Activated effector memory CD4-positive, alpha-beta T cell treated with anti-CD3 and anti-CD28 coated beads, Interleukin-2, amount 50 U/mL, for 16 hours (primary cell): ENCODE data around the gene TTC28.

Source experiments
- DNase-seq: peaks from one replicate; pipeline ENCODE4 v3.0.0-alpha.2; 2020

Gene TTC28

DNA sequence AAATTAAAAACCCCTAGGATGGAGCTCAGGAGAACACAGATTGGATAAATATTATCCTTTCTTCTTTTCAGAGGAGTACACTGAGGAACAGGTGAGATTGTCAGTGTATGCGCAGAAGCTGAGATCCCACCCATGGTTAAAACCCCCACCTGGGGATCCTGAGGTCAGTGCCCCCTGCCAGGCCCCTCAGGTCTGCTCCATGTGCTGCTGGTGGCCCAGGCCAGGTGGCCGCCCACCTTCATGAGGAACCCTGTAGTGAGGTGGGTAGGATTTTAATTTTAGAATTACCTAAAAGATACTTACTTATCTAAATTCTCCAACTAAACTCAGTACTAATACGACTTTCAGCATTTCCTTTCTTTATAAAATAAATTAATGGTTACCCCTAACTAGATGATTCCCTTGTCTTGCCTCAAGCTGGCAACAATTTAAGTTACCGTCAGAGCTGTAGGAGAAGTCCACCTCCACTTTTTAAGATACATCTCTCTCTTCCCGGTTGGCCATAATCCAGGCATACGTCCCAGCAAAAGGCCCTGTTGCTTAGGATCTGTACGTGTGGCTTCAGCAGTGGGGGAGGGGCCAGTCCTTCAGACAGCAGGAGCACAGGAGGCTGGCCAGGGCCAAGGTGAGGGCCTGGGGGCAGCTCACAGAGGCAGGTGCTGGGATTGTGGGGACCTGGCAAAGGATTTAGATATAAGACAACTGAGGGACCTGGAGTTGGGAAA, 699.1 kb downstream of the TTC28 start:
- DNase-seq: no peak

DNA sequence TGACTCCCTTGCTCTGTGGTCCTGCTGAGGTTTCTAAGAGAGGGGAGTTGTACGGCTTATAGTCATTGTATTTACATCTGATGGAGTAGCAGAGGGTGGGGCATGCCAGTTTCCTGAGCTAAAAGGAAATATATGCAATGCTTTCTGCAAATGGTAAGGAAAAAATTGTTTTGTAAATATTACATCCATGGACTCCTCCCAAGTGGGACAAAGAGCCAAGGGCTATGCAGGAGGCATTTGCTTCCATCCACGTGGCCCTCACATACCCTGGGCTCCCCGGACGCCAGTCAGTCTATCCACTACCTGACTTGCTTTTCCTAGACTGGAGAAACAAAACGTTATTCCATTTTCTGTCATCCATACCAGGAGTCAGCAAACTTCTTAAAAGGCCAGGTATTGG, 700.8 kb downstream of the TTC28 start:
- DNase-seq: no peak

DNA sequence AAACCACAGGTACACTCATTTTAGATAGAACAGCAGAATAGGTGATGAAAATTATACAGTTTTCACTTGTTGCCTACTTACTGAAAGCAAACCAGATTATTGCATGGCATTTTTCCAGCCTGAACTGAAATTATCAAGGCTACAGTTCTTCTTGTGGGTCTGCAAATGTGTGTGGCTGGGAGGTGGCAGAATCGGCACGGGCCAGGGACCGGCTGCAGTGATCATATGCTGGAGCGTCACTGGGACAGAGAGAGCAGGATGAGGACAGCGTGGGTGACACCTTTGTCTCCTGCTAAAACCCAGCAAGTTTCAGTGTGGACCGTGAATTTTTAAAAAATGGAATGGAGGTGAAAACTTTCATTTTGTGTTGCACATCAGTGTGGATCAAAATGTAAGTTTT, 701.3 kb downstream of the TTC28 start:
- no peak for DNase-seq

DNA sequence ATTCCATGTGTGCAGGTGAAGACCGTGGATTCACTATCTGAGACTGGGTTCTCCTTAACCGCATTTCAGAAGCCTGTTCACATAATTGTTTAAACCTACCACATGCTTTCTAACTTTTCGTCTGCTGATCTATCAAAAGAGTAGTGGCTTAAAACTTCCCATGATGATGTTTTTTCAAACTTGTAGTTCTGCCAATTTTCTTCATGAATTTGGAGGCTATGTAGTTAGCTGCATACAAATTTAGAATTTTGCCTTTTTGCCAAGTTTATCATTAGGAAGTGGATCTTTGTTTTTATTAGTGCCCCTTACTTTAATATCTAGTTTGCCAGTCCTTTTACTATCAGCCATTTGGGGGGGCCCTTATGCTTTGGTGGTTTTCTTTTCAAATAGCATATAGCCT, 703.1 kb downstream of the TTC28 start:
- DNase-seq: no peak

DNA sequence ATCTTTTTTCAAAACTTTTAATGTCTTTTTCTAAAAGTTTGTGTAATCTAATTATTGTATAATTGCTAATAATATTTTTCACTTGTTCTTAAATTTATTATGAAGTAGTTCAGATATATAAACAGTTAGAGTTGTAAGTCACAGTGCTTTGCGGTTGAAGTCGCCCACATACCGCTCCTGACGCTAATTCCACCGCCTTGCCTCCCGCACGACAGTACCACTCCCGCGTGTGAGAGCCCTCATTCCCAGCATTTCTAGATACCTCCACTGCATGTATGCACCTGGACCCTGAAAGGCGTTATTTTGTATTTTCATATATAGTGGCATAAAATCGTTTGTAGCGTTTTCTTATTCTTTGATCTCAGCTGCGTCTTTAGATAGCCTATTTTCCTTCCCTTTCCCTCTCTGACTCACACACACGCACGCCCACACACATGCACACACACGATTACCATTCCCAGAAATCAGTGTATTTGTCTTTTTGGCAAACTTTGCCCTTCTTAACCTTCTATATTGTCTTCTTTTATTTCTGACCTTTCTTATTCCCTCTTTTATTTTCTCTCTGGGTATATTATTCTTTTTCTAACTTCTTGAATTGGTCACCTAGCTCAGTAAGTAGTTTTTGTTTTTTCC, 704.1 kb downstream of the TTC28 start:
- no peak for DNase-seq

DNA sequence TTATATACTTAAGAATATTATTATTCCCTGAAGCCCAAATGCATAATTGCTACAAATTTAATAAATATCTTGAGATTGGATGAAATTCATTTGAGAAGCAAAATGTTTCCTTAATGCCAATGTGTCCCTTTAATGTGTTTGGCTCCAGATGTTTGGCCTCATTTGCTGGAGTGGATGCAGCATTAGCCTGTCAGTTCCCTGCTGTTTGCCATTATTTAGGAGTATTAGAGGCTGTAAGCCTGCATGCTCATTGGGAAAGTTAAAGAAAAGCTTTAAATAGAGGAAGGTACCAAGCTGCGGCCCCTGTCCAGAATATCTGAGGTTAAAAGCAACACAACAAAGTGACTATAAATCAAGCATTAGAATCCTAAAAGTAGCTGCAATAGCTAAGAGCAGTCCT, 705.8 kb downstream of the TTC28 start:
- no peak for DNase-seq

DNA sequence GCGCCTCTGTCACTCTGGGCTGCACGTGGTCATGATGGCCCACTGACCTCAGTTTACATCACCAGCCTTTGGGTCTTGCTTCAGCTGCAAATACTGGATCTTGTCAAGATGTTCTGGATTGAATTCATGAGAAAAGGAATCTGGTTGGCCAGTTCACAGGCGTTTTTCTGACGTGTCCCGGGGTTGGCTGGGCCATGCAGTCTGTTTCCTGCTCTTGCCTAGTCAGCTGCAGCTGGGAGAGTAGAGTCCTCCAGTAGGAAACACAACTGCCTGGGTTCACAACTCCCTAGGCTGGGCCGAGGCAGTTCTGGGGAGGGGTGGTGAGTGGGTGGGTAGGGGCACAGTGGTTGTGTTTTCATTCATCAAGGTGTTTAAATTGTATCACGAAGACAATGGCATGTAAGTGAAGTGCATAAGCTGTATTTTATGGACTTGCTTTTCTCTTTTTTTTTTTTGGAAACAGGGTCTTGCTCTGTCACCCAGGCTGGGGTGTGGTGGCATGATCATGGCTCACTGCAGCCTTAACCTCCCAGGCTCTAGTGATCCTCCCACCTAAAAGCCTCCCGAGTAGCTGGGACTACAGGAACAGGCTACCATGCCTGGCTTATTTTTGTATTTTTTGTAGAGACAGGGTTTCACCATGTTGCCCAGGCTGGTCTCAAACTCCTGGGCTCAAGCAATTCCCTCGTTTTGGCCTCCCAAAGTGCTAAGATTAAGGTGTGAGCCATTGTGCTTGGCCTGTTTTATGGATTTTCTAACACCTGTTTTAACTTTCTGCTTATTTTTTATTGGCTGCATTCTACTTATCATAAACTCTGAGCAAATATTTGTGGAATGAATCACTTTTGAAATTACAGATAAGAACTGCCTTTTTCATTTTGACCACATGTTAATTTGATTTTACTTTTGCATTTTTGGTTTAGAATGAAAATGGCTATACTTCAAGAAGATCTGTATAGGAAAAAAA, 706.6 kb downstream of the TTC28 start:
- no peak for DNase-seq

DNA sequence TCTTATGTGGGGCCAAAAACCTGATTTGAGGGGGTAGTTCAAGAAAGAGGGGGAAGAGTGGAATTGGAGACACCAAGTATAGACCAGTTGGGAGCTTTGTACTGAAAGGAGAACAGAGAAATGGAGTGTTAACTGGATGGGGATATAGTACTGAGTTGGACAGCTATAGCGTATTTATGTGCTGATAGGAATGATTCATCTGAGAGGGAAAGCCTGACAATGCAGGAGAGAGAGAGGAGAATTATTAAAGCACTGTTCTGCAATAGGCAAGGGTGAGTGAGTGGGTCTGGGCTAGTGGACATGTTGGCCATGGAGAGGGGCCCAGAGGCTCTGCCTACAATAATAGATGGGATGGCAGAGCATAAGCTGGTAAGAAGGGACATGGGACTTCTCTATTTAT, 707.7 kb downstream of the TTC28 start:
- no peak for DNase-seq

DNA sequence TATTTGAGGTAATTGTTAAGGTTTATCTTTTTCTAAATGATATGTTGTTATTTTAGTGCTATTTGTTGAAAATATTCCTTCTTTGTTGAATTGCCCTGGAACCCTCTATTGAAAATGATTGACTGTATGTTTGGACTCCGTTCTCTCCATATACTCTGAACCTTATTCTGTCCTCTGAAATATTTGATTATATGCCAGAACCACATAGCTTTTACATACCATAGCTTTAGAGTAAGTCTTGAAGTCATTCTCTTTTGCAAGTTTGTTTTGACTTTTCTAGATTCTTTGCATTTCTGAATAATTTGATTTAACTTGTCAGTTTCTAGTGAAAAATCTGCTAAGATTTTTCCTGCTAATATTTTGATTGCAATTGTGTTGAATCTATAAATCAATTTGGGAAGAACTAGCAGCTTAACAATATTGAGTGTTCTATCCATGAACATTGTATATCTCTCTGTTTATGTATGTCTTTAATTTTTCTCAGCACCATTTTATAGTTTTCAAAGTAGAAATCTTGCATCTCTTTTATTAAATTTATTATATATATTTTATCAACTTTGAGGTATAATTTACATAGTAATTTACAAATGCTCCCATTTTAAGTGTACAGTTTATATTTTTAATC, 708.9 kb downstream of the TTC28 start:
- no peak for DNase-seq

DNA sequence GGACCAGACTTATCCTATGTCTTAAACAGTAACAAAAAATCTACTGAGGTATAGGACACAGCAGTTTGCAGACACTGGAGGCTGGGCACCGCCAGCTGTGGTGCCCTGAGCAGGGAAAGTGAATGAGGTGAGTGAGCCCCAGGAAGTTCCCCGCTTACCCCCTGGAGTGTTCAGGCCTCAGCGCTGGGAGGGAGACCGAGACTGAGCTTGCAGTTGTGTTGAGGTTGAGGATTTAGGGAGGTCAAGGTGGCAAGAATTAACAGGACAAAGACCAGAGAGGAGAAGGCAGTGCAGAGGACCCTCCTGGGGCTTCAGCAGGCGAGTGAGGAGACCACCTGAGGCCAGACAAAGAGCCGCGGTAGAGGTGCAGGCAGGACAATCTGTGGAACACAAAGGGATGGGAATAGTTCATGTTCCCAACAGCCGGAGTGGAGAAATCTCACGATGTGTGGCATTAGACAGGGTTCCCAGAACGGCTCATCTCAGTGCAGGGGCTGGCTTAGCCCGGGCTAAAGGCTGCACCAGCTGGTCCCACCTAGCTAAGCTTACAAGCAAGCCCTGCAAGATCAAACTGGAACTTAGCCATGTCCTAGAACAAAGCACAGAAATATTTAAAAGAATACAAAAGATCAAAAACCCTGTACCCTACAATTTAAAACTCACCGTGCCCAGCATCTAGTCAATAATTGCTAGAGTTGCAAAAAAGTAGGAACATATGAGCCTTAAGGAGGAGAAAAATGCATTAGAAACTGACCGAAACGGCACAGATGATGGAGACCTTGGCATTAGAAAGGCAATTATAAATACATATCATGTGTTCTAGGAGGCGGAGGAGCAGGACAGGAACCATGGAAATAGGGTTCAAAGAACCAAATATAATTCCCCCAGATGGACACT, 713.2 kb downstream of the TTC28 start:
- no peak for DNase-seq

DNA sequence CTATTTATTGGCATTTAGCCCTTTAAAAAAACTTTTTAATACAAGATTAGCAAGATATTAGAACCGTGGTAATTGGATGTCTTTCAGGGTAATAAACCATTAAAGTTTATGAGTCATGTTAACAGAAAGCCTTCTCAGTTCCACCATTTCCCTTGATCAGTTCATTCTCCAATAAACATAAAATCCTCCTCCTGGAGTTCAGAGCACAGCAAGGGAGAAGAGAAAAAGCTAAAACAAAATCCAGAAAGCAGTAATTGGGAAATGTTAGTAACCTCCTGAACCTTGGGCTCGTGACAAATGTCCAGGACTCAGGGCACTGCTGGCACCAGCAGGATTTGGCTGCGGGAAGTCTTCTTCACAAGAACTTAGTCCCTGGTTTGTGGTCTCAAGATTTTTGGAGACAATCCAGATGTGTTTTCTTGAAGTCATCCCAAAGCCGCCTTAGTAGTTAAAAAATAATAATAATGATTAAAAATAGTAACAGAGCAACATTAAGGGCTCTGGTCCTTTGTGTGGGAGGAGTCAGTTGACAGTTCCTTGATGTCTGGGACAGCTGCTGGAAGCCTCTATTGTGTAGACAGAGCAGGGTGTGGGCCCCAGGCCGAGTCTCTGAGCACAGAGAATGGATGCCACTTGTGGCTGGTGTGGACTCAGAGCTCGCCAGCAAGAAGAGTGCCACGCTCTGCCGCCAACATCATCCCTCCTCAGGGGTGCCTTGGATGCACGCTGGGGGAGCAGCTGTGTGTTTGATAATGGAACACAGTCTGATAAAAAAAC, 717.2 kb downstream of the TTC28 start:
- no peak for DNase-seq

DNA sequence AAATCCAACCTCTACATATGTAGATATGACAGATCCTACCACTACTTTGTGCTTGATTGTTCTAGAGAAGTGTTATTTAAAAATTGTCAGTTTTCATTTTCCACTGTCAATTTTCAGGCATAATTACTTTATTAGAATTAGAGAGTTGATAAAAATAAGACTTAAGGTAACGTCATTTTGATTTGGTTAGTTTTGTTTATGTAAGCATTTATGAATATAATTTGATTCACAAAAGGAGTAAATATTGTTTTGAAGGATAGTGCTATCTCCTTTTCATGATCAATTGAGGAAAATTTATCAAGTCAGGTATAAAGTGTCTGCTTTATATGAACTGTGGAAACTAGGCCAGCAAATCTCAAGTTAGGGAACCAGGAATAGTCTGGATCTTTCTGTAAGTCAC, 718.0 kb downstream of the TTC28 start:
- no peak for DNase-seq

DNA sequence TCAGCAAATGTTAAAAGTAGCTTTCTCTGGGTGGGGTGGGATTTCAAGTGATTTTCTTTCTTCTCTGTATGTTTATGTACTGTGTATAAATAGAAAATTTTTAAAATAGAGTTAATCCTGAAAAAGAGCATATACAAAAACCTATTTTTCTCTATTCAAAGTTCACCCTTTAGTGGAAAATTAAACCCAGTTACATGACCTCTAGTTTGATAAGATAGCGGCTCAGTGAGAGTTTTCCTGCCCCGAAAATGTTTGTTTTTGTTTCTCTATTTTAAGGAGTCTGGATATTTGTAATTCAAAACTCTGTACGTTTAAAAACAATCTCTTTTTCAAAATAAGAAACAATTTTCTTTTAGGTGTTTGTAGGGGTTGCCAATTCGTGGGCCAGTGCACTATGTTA, 718.5 kb downstream of the TTC28 start:
- no peak for DNase-seq

DNA sequence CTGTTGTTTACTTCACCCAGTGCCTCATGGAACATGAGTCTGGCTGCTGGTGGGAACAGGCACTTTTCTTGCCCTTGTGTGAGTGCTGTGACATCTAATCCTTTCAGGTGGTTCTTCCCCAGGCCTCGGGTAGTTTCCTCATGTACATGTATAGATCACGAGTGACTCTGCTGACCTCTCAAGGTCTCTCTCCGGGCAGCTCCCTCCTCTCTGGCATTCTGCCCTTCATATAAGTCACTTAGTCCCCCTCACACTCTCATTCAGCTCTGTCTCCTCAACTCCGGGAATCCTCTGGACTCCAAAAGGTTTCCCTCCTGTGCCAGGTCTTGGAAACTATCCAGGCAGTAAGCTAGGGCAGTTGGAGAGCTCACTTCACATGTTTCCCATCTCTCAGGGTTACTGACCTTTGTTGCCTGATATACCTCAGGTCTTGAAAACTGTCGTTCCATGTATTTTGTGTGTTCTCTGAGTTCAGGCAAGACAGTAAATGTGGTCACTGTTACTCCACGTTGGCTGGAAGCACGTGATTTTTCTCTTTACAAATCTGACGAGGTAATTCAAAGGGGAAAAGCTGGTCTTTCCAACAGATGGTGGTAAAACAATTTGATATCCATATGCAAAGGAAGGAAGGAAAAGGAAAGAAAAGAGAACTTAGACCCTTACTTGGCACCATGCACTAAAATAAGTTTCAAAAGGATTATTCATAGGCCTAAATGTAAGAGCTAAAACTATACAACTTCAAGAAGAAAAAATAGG, 720.1 kb downstream of the TTC28 start:
- DNase-seq: no peak

DNA sequence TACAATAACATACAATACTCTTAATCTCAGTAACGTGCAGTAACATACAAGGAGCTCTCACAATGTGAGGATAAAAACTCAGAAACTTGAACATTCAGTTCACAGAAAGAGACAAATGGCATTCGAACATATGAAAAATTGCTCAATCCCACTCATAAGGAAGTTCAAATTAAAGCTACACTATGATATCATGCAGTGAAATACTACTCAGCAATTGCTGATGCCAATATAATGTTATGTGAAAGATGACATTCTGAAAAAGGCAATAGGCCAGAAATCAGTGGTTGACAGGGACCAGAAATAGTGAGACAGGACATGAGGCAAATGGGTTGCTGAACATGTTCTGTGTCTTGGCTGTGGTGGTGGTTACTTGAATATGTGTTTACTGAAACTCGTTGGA, 726.9 kb downstream of the TTC28 start:
- no peak for DNase-seq

DNA sequence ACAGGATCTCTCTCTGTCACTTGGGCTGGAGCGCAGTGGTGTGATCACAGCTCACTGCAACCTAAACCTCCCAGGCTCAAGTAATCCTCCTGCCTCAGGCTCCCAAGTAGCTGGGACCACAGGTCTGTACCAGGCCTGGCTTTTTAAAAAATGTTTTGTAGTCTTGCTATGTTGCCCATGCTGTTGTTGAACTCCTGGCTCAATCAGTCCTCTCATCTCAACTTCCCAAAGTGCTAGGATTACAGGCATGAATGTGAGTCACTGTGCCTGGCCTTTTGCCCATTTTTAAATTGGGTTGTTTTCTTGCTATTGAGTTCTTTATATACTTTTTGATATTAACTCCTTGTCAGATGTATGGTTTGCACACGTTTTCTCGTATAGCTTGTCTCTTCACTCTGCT, 727.5 kb downstream of the TTC28 start:
- DNase-seq: no peak

DNA sequence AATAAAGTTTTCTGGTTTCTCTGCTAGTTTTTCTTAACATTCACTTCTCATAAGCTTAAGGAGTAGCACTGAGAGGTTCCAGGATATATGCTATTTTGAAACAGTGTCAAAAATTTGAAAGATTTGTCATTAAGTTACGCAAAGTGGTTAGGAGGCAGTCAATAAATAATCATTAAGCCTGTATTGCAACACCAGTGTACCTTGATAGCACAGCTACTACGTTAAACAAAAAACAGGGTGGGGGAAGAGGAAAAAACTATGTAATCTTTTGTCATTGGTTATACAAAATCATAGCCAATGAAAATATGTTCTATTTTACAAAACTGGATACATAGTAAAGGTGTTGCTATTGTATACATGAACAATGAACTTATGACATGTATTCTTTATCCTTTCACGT, 730.2 kb downstream of the TTC28 start:
- DNase-seq: no peak

DNA sequence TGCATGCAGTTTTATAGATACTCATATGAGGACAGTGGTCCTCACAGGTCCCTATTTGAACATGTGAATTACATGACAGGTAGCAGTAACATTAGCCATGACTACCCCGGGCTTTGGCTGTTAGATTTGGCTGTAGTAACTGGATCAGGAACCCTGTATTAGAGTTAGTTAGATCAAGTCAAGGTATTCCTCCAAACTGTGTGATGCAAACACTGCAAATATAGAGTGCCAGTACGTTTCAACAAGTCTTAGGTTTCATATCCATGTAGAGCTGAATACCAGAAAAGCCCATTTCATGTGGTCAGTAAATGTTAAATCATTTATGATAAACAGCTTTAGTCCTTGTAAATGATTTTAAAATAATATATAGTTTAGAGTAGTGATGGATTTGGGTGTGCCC, 731.1 kb downstream of the TTC28 start:
- no peak for DNase-seq

DNA sequence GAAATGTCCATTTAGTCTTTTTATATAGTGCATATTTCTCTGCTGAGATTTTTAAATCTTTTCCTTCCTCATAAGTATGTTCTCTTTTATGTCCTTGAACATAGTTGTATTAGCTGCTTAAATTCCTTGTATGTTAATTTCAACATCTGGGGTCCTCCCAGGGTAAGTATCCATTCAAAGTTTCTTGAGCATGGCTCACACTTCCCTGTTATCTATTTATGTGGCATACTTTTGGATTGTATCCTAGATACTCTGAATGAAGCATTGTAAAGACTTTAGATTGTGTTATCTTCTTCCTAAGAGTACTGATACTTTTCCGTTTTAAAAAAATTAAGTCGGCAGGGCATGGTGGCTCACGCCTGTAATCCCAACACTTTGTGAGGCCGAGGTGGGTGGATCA, 732.2 kb downstream of the TTC28 start:
- no peak for DNase-seq

DNA sequence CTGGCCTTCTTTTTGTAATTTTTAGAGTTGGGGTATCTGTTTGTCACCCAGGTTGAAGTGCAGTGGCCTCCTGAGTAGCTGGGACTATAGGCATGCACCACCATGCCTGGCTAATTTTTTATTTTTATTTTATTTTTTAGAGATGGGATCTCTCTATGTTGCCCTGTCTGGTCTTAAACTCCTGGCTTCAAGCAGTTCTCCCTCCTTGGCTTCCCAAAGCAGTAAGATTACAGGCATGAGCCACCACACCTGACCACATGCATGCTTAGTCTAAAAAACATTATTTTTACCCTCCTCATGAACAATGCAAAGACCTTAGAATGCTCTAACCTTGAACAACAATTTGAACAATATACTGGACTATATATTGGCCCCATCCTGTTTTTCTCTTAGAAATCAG, 738.5 kb downstream of the TTC28 start:
- DNase-seq: no peak

DNA sequence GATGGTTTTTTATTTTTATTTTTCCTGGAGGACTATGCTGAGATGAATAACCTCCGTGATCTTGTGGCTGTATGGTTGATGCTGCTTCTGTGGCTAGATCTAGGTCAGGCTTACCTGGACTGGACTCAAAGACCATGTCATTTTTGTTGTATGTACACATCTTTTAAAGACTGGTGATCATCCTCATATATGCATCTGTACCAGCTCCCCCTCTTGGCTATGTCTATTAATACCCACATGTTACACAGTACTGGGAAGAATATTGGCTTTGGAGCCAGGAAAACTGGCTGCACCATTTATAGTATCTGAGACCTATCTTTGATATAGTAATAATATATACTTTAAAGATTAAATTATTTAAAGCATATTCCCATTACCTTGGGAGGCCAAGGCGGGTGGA, 742.2 kb downstream of the TTC28 start:
- DNase-seq: no peak
